Measurements from ENCODE around the gene MYBPC3.

Gene MYBPC3

GRCh38 chr11:47314992-47315391 is 37.5 kb downstream of the MYBPC3 start:
- DNase-seq: no peak

DNA sequence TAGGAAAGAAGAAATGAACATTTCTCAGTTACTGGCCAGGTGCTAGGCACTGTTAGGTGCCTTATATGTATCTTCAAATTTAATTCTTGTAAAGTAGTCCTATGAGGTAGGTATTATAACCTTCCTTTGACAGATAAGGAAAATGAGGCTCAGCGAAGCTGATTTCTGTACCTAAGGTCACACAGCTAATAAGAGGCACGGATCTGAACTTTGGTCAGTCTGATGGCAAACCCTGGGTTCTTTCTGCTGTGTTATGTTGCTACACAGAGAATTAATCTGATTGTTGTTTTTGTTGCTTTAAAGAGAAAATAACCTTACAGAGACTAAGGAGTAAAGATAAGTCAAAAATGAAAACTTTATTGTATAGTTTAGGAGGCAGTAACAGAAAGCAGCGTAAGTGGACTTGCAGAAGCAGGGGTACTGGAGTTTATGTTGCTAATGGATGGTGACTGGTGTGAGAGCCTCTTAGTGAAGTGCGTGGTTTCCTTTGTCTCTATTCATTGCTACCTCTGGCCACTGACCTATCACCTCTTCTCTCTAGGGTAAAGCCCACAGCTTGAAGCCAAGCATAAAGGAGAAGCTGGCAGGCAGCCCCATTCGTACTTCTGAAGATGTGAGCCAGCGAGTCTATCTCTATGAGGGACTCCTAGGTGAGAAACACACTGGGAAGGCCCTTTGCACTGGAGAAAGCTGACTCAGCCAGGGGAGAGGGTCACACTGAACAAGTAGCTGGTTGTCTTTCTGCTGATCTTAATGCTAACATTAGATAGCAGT is 44.3 kb downstream of the MYBPC3 start:
- no peak for DNase-seq

- DNase-seq: no peak
Observed at GRCh38 chr11:47306484-47306844, 46.0 kb downstream of the MYBPC3 start.

- DNase-seq: no peak
Observed at GRCh38 chr11:47305734-47306483, 46.6 kb downstream of the MYBPC3 start.

- no peak for DNase-seq
Observed at GRCh38 chr11:47302853-47303252, 49.6 kb downstream of the MYBPC3 start.

- no peak for DNase-seq
Observed at GRCh38 chr11:47299078-47299477, 53.4 kb downstream of the MYBPC3 start.

DNA sequence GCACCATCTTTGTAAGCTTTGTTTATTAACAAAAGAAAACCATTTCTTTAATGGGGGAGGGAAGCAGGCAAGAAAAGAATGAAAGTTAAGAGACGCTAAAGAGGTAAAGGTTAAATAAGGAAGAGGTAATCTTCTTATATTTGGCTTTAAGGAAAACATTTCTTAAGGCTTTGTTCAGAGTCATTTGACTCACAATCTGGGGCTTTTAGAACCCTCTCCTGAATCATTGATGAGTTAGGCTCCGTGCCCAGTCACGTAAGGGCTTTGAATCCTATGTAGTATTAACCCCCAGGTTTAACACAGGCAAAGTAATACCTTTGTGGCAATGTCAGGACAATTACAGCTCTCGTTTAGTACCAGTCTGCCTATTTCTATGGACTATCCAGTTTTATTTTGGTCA is 56.5 kb downstream of the MYBPC3 start:
- no peak for DNase-seq

GRCh38 chr11:47295385-47295784 is 57.1 kb downstream of the MYBPC3 start:
- DNase-seq: no peak

DNA sequence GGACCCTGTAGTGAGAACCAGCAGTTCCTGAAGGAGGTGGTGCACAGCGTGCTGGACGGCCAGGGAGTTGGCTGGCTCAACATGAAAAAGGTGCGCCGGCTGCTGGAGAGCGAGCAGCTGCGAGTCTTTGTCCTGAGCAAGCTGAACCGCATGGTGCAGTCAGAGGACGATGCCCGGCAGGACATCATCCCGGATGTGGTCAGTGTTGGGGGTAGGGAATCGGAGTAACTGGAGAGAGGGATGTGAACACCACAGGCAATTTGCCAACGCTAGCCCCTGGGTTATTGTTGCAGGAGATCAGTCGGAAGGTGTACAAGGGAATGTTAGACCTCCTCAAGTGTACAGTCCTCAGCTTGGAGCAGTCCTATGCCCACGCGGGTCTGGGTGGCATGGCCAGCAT is 62.6 kb downstream of the MYBPC3 start:
- no peak for DNase-seq

DNA sequence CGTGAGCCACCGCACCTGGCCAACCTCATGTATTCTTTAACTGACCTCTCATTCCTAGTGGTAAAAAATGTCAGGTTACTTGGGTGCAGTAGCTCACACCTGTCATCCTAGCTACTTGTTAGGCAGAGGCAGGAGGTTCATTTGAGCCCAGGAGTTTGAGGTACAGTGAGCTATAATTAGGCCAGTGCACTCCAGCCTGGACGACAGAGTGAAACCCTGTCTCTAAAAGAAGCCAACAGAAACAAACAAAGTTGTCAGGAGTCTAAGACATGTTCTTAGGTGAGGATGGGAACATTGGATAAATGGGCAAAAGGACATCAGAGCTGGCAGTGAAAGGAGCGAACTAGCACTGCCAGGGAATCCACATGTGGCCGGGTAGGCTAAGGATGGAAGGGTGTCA is 64.4 kb downstream of the MYBPC3 start:
- no peak for DNase-seq

DNA sequence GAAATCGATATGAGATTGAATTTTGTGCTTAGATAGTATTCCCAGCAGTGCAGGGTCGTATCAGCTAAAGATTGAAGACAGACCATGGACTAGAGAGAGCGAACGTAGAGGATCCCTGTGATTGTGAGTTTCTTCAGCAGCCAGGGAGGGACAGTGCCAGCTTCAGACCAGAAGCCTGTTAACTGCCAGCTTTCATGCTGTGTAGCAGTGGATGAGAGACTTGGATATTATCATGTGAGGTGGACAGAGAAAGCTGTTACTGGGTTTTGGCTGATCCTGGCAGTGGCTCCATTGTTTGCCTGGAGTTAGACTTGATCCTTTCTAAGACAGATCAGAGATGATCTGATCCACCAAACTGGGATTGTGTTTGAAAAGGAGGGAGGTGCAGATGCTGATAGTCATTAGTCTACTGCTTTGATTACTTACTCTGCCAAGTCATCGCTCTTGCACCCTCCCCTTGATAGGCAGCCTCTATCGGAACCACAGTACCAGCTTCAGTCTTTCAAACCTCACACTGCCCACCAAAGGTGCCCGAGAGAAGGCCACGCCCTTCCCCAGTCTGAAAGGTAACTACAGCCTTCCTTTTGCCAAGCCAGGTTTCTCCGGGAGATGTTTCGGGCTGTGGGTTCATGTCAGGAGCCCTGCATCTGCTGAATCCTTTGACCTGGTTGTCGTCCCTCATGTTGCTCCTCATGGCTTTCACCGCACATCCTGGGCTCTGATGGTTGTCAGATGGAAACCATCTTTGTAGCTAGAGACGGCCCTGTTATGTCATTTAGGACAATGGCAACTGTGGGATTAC is 66.3 kb downstream of the MYBPC3 start:
- no peak for DNase-seq

- no peak for DNase-seq
Observed at GRCh38 chr11:47284151-47284550, 68.4 kb downstream of the MYBPC3 start.

- DNase-seq: no peak
Observed at GRCh38 chr11:47282462-47282861, 70.0 kb downstream of the MYBPC3 start.
